Upper lobe of right lung (tissue), 1 donor: ENCODE data around the gene HES7. TPM values are rescaled to one million over a fixed set of nuclear protein-coding genes. Genes with fewer than 3 reads are reported as not detected.

Experiments used
- ATAC-seq: fragments of 200-7000 bp; cut with Tn5 transposase; one replicate; pipeline ENCODE4 v1.9.1; 2020; ENCODE audit warnings: mild to moderate bottlenecking, moderate library complexity
- DNase-seq: peaks from one replicate; pipeline ENCODE4 v3.0.0-alpha.2; 2020
- H3K27ac ChIP-seq: fragments of 200-600 bp; one replicate; pipeline ENCODE4 v1.8.0; 2022
- H3K27me3 ChIP-seq: fragments of 200-600 bp; one replicate; pipeline ENCODE4 v1.8.0; 2022; ENCODE audit warnings: mild to moderate bottlenecking
- H3K36me3 ChIP-seq: fragments of 200-600 bp; one replicate; pipeline ENCODE4 v1.8.0; 2022
- H3K4me1 ChIP-seq: fragments of 200-600 bp; one replicate; pipeline ENCODE4 v1.8.0; 2022
- H3K4me3 ChIP-seq: fragments of 200-600 bp; one replicate; pipeline ENCODE4 v1.8.0; 2022; ENCODE audit warnings: mild to moderate bottlenecking
- H3K9me3 ChIP-seq: fragments of 200-600 bp; one replicate; pipeline ENCODE4 v1.8.0; 2022
- CTCF ChIP-seq: fragments of 200-600 bp; IDR thresholded peaks from one replicate; pipeline ENCODE4 v1.8.0; 2022; ENCODE audit warnings: antibody characterized with exemption
- intact Hi-C: fragments of 100-400 bp; cut with DNase I; formaldehyde crosslinking; loops from one replicate; pipeline ENCODE4 v1.11.0; 2022
- total RNA-seq: library from RNA; stranded (reverse); fragmentation: NEBNext Ultra II Directional; extraction: Animal tissue kit (Norgen Biotek cat#: 25700); gene quantifications from one replicate; pipeline ENCODE4 v1.2.1, GENCODE V29; 2021
- donor health status: DM: no; HTN: yes; CAD: no; lungs with severe emphysema.

The HES7 gene
- total RNA-seq, 1 donor from 2014 or later = not detected

GRCh38 chr17:8084250-8084649 is 39.7 kb downstream of the HES7 start:
- ATAC-seq = no peak
- intact Hi-C loops = no loop called here

GRCh38 chr17:8082292-8082691 is 41.6 kb downstream of the HES7 start:
- H3K27me3 ChIP-seq = peaks cover 56% of the 10 kb centered on the region
- no peak for TF ChIP-seq CTCF
- H3K4me1 ChIP-seq = peaks cover 15% of the 10 kb centered on the region
- intact Hi-C loops = no loop called here
- no peaks in the 10 kb centered on the region for H3K9me3 ChIP-seq
- no peak overlapping the region for H3K27ac ChIP-seq
- H3K4me3 ChIP-seq = no peak overlapping the region
- H3K36me3 ChIP-seq = no peaks in the 10 kb centered on the region
- no peak for ATAC-seq
- no peak for DNase-seq

More at GRCh38 chr17:8084250-8084649, 39.7 kb downstream of the HES7 start:
- H3K4me1 ChIP-seq = peaks cover 12% of the 10 kb centered on the region
- no peaks in the 10 kb centered on the region for H3K36me3 ChIP-seq
- no peak overlapping the region for H3K27ac ChIP-seq
- TF ChIP-seq CTCF = no peak
- H3K9me3 ChIP-seq = no peaks in the 10 kb centered on the region
- H3K27me3 ChIP-seq = peaks cover 42% of the 10 kb centered on the region
- no peak overlapping the region for H3K4me3 ChIP-seq
- no peak for DNase-seq

GRCh38 chr17:8081876-8082275 is 42.0 kb downstream of the HES7 start:
- no peak overlapping the region for H3K27ac ChIP-seq
- H3K27me3 ChIP-seq = peaks cover 60% of the 10 kb centered on the region

GRCh38 chr17:8080799-8081219 is 43.1 kb downstream of the HES7 start:
- H3K4me3 ChIP-seq = no peak overlapping the region
- H3K27ac ChIP-seq = no peak overlapping the region
- H3K36me3 ChIP-seq = no peaks in the 10 kb centered on the region
- no peak for TF ChIP-seq CTCF
- H3K27me3 ChIP-seq = peaks cover 71% of the 10 kb centered on the region
- intact Hi-C loops = no loop called here
- peaks cover 15% of the 10 kb centered on the region for H3K4me1 ChIP-seq
- ATAC-seq (no peak), DNase-seq (no peak)
- H3K9me3 ChIP-seq = no peaks in the 10 kb centered on the region

More at GRCh38 chr17:8081876-8082275, 42.0 kb downstream of the HES7 start:
- TF ChIP-seq CTCF = no peak
- intact Hi-C loops = no loop called here
- ATAC-seq = no peak
- no peaks in the 10 kb centered on the region for H3K36me3 ChIP-seq
- DNase-seq = no peak
- peaks cover 15% of the 10 kb centered on the region for H3K4me1 ChIP-seq
- H3K9me3 ChIP-seq = no peaks in the 10 kb centered on the region
- H3K4me3 ChIP-seq = no peak overlapping the region

- H3K9me3 ChIP-seq = no peaks in the 10 kb centered on the region
- peaks cover 15% of the 10 kb centered on the region for H3K4me1 ChIP-seq
- no peak for TF ChIP-seq CTCF
- H3K4me3 ChIP-seq = no peak overlapping the region
- H3K36me3 ChIP-seq = no peaks in the 10 kb centered on the region
- no peak overlapping the region for H3K27ac ChIP-seq
- ATAC-seq = no peak
- peaks cover 76% of the 10 kb centered on the region for H3K27me3 ChIP-seq
- intact Hi-C loops = no loop called here
- DNase-seq = no peak
These were observed 43.6 kb downstream of the HES7 start for GRCh38 chr17:8080208-8080798.
